ENCODE data around the gene PIGU. TPM values are rescaled to one million over a fixed set of nuclear protein-coding genes. Genes with fewer than 3 reads are reported as not detected.
A peak's percentile ranks its signal among the peaks of the same experiment; 100 is the strongest.

PIGU gene
- total RNA-seq, 1 donor from 2014 or later, result 54.9 TPM

- DNase-seq (ENCODE audit: low read depth, low spot score), result peak; percentile 35
- H3K4me1 Mint-ChIP-seq, result peaks cover 12% of the 10 kb centered on the region
- no peaks in the 10 kb centered on the region for H3K9me3 Mint-ChIP-seq
- no peaks in the 10 kb centered on the region for H3K27me3 Mint-ChIP-seq (ENCODE audit: low read depth)
- H3K4me3 Mint-ChIP-seq, result peak overlapping the region; percentile 88
- TF ChIP-seq CTCF (conservative IDR thresholded peaks at IDR 0.05), result no peak
- peak overlapping the region; percentile 48 for H3K27ac Mint-ChIP-seq (ENCODE audit: unreplicated experiment)
- H3K36me3 Mint-ChIP-seq (ENCODE audit: low read depth), result peaks cover 8% of the 10 kb centered on the region
Observed at GRCh38 chr20:34559311-34560140, 117.4 kb downstream of the PIGU start.

- H3K36me3 Mint-ChIP-seq (ENCODE audit: low read depth), result peaks cover 8% of the 10 kb centered on the region
- H3K27ac Mint-ChIP-seq (ENCODE audit: unreplicated experiment), result peak within 1 kb of the TSS; percentile 48
Observed at GRCh38 chr20:34558320-34559218, 118.3 kb downstream of the PIGU start, which contains the start of gene MAP1LC3A. Gene MAP1LC3A, plus strand, starts transcription at chr20:34558718. Its CDS starts 151 bp downstream, at chr20:34558869.

GRCh38 chr20:34557936-34558319, 119.0 kb downstream of the PIGU start:
- Mint-ChIP-seq H3K36me3 (ENCODE audit: low read depth) (peaks cover 8% of the 10 kb centered on the region), H3K4me1 (peaks cover 10% of the 10 kb centered on the region), H3K27me3 (ENCODE audit: low read depth) (no peaks in the 10 kb centered on the region), H3K27ac (ENCODE audit: unreplicated experiment) (peak overlapping the region; percentile 27), H3K9me3 (no peaks in the 10 kb centered on the region), H3K4me3 (peak overlapping the region; percentile 84)
- no peak for DNase-seq (ENCODE audit: low read depth, low spot score)
- no peak for TF ChIP-seq CTCF (conservative IDR thresholded peaks at IDR 0.05)

More at GRCh38 chr20:34558320-34559218, 118.3 kb downstream of the PIGU start, which contains the start of gene MAP1LC3A:
- peak within 1 kb of the TSS; percentile 88 for H3K4me3 Mint-ChIP-seq
- no peaks in the 10 kb centered on the region for H3K9me3 Mint-ChIP-seq
- H3K27me3 Mint-ChIP-seq (ENCODE audit: low read depth), result no peaks in the 10 kb centered on the region
- TF ChIP-seq CTCF (conservative IDR thresholded peaks at IDR 0.05), result no peak
- peaks cover 10% of the 10 kb centered on the region for H3K4me1 Mint-ChIP-seq
- DNase-seq (ENCODE audit: low read depth, low spot score), result peak; percentile 93

GRCh38 chr20:34553366-34553867, 123.5 kb downstream of the PIGU start:
- peak overlapping the region; percentile 79 for H3K27ac Mint-ChIP-seq (ENCODE audit: unreplicated experiment)
- no peak for DNase-seq (ENCODE audit: low read depth, low spot score)

More at GRCh38 chr20:34553366-34553867, 123.5 kb downstream of the PIGU start:
- Mint-ChIP-seq H3K9me3 (no peaks in the 10 kb centered on the region), H3K27me3 (ENCODE audit: low read depth) (no peaks in the 10 kb centered on the region), H3K36me3 (ENCODE audit: low read depth) (no peaks in the 10 kb centered on the region), H3K4me1 (peaks cover 7% of the 10 kb centered on the region), H3K4me3 (peak overlapping the region; percentile 42)
- no peak for TF ChIP-seq CTCF (conservative IDR thresholded peaks at IDR 0.05)

Measured in neural crest cell (in vitro differentiated cells).